Measurements from ENCODE around the gene MLKL. TPM values are rescaled to one million over a fixed set of nuclear protein-coding genes. Genes with fewer than 3 reads are reported as not detected.
A peak's percentile ranks its signal among the peaks of the same experiment; 100 is the strongest.

MLKL gene
- total and polyA plus RNA-seq, 8 donors = 3.6 to 12.4 (median 7.0) TPM

- no peak for FAIRE-seq
These were observed 33.4 kb downstream of the MLKL start for GRCh38 chr16:74667255-74667700.

GRCh38 chr16:74666425-74667254, 34.0 kb downstream of the MLKL start, which contains the start of gene RFWD3:
Gene RFWD3 (minus strand): TSS chr16:74666877. CDS start chr16:74661449, 5,428 bp downstream.
- intact Hi-C loops (cut with DNase I) = no loop called here
- DNase-seq (peak; percentile 89 to 98 (median 98)), ATAC-seq (peak; percentile 100)

More at GRCh38 chr16:74667255-74667700, 33.4 kb downstream of the MLKL start:
- intact Hi-C loops (cut with DNase I) = no loop called here
- DNase-seq = peak in 2 of 6 donors; percentile 9 to 70
- peaks cover 0 to under 1% (median 0%) of the 10 kb centered on the region in 3 donors for H3K36me3 ChIP-seq
- H3K4me3 ChIP-seq = peak overlapping the region; percentile 17 to 81 (median 48)
- ATAC-seq = peak in 2 of 4 donors; percentile 28 to 31
- TF ChIP-seq, protein P1, sequence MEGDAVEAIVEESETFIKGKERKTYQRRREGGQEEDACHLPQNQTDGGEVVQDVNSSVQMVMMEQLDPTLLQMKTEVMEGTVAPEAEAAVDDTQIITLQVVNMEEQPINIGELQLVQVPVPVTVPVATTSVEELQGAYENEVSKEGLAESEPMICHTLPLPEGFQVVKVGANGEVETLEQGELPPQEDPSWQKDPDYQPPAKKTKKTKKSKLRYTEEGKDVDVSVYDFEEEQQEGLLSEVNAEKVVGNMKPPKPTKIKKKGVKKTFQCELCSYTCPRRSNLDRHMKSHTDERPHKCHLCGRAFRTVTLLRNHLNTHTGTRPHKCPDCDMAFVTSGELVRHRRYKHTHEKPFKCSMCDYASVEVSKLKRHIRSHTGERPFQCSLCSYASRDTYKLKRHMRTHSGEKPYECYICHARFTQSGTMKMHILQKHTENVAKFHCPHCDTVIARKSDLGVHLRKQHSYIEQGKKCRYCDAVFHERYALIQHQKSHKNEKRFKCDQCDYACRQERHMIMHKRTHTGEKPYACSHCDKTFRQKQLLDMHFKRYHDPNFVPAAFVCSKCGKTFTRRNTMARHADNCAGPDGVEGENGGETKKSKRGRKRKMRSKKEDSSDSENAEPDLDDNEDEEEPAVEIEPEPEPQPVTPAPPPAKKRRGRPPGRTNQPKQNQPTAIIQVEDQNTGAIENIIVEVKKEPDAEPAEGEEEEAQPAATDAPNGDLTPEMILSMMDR (IDR thresholded peaks at IDR 0.05) = no peak
- H3K9me3 ChIP-seq = no peaks in the 10 kb centered on the region
- H3K27ac ChIP-seq = no peak overlapping the region
- 0 to 1% methylated on average over 23 of the region's 23 CpGs for WGBS, 2 donors
- H3K4me1 ChIP-seq = peaks cover 0 to 7% (median 0%) of the 10 kb centered on the region in 3 donors
- H3K27me3 ChIP-seq = no peaks in the 10 kb centered on the region

DNA sequence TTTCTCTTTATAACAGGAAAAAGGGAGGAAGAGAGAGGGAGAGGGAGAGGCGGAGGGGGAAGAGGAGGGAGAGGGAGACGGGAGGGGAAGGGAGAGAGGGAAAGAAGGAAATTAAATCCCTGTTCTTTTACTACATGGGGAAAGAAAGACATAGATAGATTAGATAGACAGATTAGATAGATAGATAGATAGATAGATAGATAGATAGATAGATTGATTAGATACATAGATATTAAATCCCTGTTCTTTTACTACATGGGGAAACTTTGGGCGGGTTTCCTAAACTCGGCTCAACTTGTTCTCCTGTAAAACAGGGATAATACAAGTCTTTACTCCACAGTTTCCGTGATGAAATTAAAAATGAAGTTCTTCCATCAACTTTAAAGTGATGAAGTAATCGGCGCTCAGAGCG, 34.6 kb downstream of the MLKL start:
- no peaks in the 10 kb centered on the region for H3K9me3 ChIP-seq
- no peak for ATAC-seq
- peaks cover 0 to 2% (median 0%) of the 10 kb centered on the region in 3 donors for H3K36me3 ChIP-seq
- intact Hi-C loops (cut with DNase I) = no loop called here
- peaks cover 0 to 7% (median 0%) of the 10 kb centered on the region in 3 donors for H3K4me1 ChIP-seq
- peak overlapping the region; percentile 50 to 83 (median 79) for H3K4me3 ChIP-seq
- no peak for FAIRE-seq
- TF ChIP-seq, protein P1 (IDR thresholded peaks at IDR 0.05) = no peak
- H3K27ac ChIP-seq = peak overlapping the region in 1 of 4 donors; percentile 39
- no peaks in the 10 kb centered on the region for H3K27me3 ChIP-seq
- no peak for DNase-seq
- 11 to 13% methylated on average over 8 of the region's 8 CpGs for WGBS, 2 donors

More at GRCh38 chr16:74666425-74667254, 34.0 kb downstream of the MLKL start, which contains the start of gene RFWD3:
- H3K9me3 ChIP-seq = no peaks in the 10 kb centered on the region
- H3K4me1 ChIP-seq = peaks cover 0 to 7% (median 0%) of the 10 kb centered on the region in 3 donors
- no peaks in the 10 kb centered on the region for H3K36me3 ChIP-seq
- WGBS, 2 donors = 0% methylated on average over 63 of the region's 63 CpGs
- H3K27me3 ChIP-seq = no peaks in the 10 kb centered on the region
- peak within 1 kb of the TSS; percentile 19 to 55 (median 38) for H3K27ac ChIP-seq
- peak within 1 kb of the TSS; percentile 50 to 83 (median 79) for H3K4me3 ChIP-seq
- peak; percentile 97 for FAIRE-seq
- TF ChIP-seq, protein P1 (IDR thresholded peaks at IDR 0.05) = no peak

DNA sequence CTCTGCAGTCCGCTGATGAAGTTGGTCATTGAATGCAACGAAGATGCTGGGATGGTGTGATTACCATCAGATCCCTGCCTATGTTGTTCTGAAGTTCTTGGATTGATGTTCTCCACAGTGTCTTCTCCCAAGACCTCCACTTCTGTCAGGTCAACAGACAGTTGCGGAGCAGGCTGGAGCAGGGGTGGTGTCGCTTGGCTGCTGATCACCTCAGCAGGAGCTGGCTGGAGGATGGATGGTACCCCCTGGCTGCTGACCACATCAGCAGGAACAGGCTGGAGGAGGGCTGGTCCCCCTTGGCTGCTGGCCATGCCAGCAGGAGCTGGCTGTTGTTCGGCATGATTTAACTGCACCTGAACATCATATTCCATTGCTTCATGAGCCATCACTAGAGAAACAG, 39.6 kb downstream of the MLKL start:
- no peak for DNase-seq
- Histone ChIP-seq H3K36me3 (peaks cover 0 to 19% (median 0%) of the 10 kb centered on the region in 3 donors), H3K4me3 (no peak overlapping the region), H3K4me1 (peaks cover 0 to 13% (median 0%) of the 10 kb centered on the region in 3 donors), H3K27me3 (no peaks in the 10 kb centered on the region), H3K9me3 (no peaks in the 10 kb centered on the region), H3K27ac (no peak overlapping the region)
- no peak for FAIRE-seq
- TF ChIP-seq, protein P1 (IDR thresholded peaks at IDR 0.05) = no peak
- 92% methylated on average over 5 of the region's 5 CpGs for WGBS, 2 donors
- ATAC-seq = no peak
- intact Hi-C loops (cut with DNase I) = no loop called here

Data from pancreas (tissue), 10 donors.